Lung (tissue), 12 donors: Measurements from ENCODE around the gene POLR2L. TPM values are rescaled to one million over a fixed set of nuclear protein-coding genes. Genes with fewer than 3 reads are reported as not detected.

ENCODE experiments used
- ATAC-seq: fragments of 200-7000 bp; cut with Tn5 transposase; one replicate; pipeline ENCODE4 v1.9.1; 2020; ENCODE audit warnings: moderate number of reproducible peaks; ENCODE audit not compliant: insufficient read depth, low FRiP score
- DNase-seq, 3 donors: peaks; one replicate each; pipeline ENCODE4 v3.0.0-alpha.2; 2013 to 2017
- H3K27ac ChIP-seq, 2 donors: one replicate each; pipeline ENCODE4 v1.5.1; 2013; ENCODE audit warnings: mild to moderate bottlenecking in 2 of 2, moderate library complexity in 2 of 2, control low read depth in 1 of 2, inconsistent platforms in 1 of 2, low read depth in 1 of 2, low read length in 1 of 2
- H3K27me3 ChIP-seq, 3 donors: one replicate each; pipeline ENCODE4 v1.5.1; 2013; ENCODE audit warnings: low read length in 2 of 3; ENCODE audit not compliant: control insufficient read depth in 3 of 3, insufficient read depth in 3 of 3
- H3K36me3 ChIP-seq, 4 donors: one replicate each; pipeline ENCODE4 v1.5.1; 2013; ENCODE audit warnings: low read length in 4 of 4, mild to moderate bottlenecking in 1 of 4, moderate library complexity in 1 of 4; ENCODE audit not compliant: control insufficient read depth in 4 of 4, insufficient read depth in 4 of 4
- H3K4me1 ChIP-seq, 5 donors: one replicate each; pipeline ENCODE4 v1.5.1; 2013; ENCODE audit warnings: low read length in 5 of 5, mild to moderate bottlenecking in 2 of 5, moderate library complexity in 1 of 5; ENCODE audit not compliant: control insufficient read depth in 5 of 5, insufficient read depth in 5 of 5
- H3K4me3 ChIP-seq: one replicate; pipeline ENCODE4 v1.5.1; 2013; ENCODE audit warnings: mild to moderate bottlenecking, control low read depth, moderate library complexity
- H3K9ac ChIP-seq, 2 donors: one replicate each; pipeline ENCODE4 v1.5.1; 2013; ENCODE audit warnings: low read length in 2 of 2, control low read depth in 1 of 2; ENCODE audit not compliant: insufficient read depth in 1 of 2
- H3K9me3 ChIP-seq, 4 donors: one replicate each; pipeline ENCODE4 v1.5.1; 2013; ENCODE audit warnings: low read length in 3 of 4, mild to moderate bottlenecking in 1 of 4, moderate library complexity in 1 of 4; ENCODE audit not compliant: control insufficient read depth in 4 of 4, insufficient read depth in 3 of 4
- CTCF ChIP-seq: IDR thresholded peaks from 2 replicates; pipeline ENCODE4 v1.5.1; 2012; ENCODE audit warnings: mild to moderate bottlenecking; ENCODE audit errors: control extremely low read depth, extremely low read depth
- WGBS, 2 donors: extraction: QIAGEN DNeasy Blood & Tissue Kit; methylation state at CpG; one replicate each; pipeline ENCODE4 v1.1.7; 2013; 5-methylcytosine and 5-hydroxymethylcytosine counted together
- polyA plus RNA-seq, 2 donors: library from polyadenylated mRNA; stranded (reverse); fragments of 200-250 nt; gene quantifications; one replicate each; pipeline ENCODE4 v1.2.1, GENCODE V29; 2013
- total RNA-seq, 2 donors: library from RNA; depleted of rRNA in 1 of 2; stranded (reverse); fragments of >200 nt in 1 of 2; gene quantifications; one replicate each; pipeline ENCODE4 v1.2.1, GENCODE V29; 2014 to 2021
- donor health status: control.
- donor health status: control.
- donor health status: Bipolar disorder and iron deficiency.
- donor health status: healthy.
- donor health status: DM: yes; HTN: yes; CAD: no.

Gene POLR2L
- total and polyA plus RNA-seq, 4 donors: 144 to 183 (median 167) TPM

GRCh38 chr11:827146-827896, 15.0 kb downstream of the POLR2L start:
- Histone ChIP-seq H3K36me3 (peaks cover 0 to 25% (median 2%) of the 10 kb centered on the region in 4 donors), H3K27me3 (peaks cover 0 to 24% (median 19%) of the 10 kb centered on the region in 3 donors), H3K27ac (peak overlapping the region; percentile 41 to 84), H3K9me3 (peaks cover 0 to 3% (median 0%) of the 10 kb centered on the region in 4 donors), H3K9ac (no peak overlapping the region), H3K4me3 (peak overlapping the region; percentile 24), H3K4me1 (peaks cover 0 to 63% (median 35%) of the 10 kb centered on the region in 5 donors)
- TF ChIP-seq CTCF: no peak
- ATAC-seq: no peak
- WGBS, 2 donors: 4 to 8% methylated on average over 40 to 66 of the region's 66 CpGs
- no peak for DNase-seq

- H3K36me3 ChIP-seq: peaks cover 0 to 31% (median 2%) of the 10 kb centered on the region in 4 donors
- peak overlapping the region; percentile 24 for H3K4me3 ChIP-seq
- peaks cover 0 to 3% (median 0%) of the 10 kb centered on the region in 4 donors for H3K9me3 ChIP-seq
- ATAC-seq (no peak), DNase-seq (no peak)
- no peak overlapping the region for H3K9ac ChIP-seq
- peak overlapping the region; percentile 41 to 84 for H3K27ac ChIP-seq
- H3K4me1 ChIP-seq: peaks cover under 1 to 57% (median 35%) of the 10 kb centered on the region in 5 donors
- WGBS, 2 donors: 0 to 1% methylated on average over 22 of the region's 22 CpGs
- peaks cover 0 to 22% (median 19%) of the 10 kb centered on the region in 3 donors for H3K27me3 ChIP-seq
- TF ChIP-seq CTCF: no peak
Measured at GRCh38 chr11:826836-827145, 15.5 kb downstream of the POLR2L start.

- Histone ChIP-seq H3K9ac (no peak overlapping the region), H3K4me1 (peaks cover 4 to 53% (median 35%) of the 10 kb centered on the region in 5 donors), H3K27me3 (peaks cover 0 to 18% (median 18%) of the 10 kb centered on the region in 3 donors), H3K4me3 (no peak overlapping the region), H3K9me3 (peaks cover 0 to 3% (median 0%) of the 10 kb centered on the region in 4 donors), H3K27ac (no peak overlapping the region), H3K36me3 (peaks cover 0 to 33% (median 2%) of the 10 kb centered on the region in 4 donors)
- DNase-seq (no peak), ATAC-seq (no peak)
- WGBS, 2 donors: 63 to 71% methylated on average over 9 of the region's 9 CpGs
- no peak for TF ChIP-seq CTCF
Measured at GRCh38 chr11:826227-826621, 16.1 kb downstream of the POLR2L start.
